GM12801 (cell line): ENCODE data around the gene MYOM1.

Experiments used
- TF ChIP-seq, protein P1 (sequence below): IDR thresholded peaks from one replicate; pipeline ENCODE4 v1.5.1; 2011; ENCODE audit warnings: control low read depth; ENCODE audit not compliant: insufficient read length; ENCODE audit errors: extremely low read depth

Gene MYOM1

GRCh38 chr18:3040173-3040572 lies 179.6 kb downstream of the MYOM1 start:
- TF ChIP-seq, protein P1, sequence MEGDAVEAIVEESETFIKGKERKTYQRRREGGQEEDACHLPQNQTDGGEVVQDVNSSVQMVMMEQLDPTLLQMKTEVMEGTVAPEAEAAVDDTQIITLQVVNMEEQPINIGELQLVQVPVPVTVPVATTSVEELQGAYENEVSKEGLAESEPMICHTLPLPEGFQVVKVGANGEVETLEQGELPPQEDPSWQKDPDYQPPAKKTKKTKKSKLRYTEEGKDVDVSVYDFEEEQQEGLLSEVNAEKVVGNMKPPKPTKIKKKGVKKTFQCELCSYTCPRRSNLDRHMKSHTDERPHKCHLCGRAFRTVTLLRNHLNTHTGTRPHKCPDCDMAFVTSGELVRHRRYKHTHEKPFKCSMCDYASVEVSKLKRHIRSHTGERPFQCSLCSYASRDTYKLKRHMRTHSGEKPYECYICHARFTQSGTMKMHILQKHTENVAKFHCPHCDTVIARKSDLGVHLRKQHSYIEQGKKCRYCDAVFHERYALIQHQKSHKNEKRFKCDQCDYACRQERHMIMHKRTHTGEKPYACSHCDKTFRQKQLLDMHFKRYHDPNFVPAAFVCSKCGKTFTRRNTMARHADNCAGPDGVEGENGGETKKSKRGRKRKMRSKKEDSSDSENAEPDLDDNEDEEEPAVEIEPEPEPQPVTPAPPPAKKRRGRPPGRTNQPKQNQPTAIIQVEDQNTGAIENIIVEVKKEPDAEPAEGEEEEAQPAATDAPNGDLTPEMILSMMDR, result no peak

DNA sequence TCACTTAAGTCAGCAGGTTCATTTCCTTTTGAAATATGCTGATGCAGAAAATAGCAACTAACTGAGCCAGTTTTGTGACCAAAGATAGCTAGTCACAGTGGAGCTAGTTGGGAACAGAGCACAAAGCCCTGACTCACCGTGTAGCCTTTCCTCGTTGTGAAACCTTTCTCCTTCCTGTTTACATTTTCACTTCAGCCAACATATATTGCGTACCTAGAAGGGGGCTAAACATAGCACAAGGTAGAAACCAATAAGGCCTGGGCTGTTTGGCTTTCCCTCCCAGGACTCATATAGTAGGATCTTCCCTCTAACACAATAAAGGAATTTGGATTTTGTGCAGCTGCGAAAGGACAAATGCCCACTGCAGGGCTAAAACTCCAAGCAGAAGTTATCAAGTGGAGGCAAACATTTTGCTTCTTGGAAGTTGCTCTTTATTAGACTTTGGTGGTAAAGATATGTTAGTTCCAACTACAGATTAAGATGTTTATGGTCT lies 182.3 kb downstream of the MYOM1 start:
- TF ChIP-seq, protein P1, result no peak

DNA sequence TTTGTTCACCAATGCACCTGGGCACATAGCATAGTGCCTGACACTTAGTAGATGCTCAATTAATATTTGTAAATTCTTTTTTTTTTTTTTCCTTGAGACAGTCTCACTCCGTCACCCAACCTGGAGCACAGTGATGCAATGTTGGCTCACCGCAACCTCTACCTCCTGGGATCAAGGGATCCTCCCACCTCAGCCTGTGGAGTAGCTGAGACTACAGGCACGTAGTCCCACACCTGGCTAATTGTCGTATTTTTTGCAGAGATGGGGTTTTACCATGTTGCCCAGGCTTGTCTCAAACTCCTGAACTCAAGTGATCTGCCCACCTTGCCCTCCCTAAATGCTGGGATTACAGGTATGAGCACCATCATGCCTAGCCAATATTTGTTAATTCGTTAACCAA lies 183.7 kb downstream of the MYOM1 start:
- TF ChIP-seq, protein P1, result no peak

DNA sequence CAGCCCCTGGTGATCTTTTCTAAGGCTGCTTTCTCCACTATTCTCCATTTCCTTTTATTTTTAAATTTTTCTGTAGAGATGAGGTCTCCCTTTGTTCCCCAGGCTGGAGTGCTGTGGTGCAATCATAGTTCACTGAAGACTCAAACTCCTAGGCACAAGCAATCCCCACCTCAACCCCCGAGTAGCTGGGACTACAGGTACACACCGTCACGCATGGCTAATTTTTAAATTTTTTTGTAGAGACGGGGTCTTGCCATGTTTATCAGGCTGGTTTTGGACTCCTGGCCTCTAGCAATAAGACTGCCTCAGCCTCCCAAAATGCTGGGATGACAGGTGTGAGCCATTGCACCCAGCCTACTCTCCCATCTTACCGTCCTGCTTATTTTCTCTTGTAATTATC lies 184.1 kb downstream of the MYOM1 start:
- TF ChIP-seq, protein P1, result no peak

DNA sequence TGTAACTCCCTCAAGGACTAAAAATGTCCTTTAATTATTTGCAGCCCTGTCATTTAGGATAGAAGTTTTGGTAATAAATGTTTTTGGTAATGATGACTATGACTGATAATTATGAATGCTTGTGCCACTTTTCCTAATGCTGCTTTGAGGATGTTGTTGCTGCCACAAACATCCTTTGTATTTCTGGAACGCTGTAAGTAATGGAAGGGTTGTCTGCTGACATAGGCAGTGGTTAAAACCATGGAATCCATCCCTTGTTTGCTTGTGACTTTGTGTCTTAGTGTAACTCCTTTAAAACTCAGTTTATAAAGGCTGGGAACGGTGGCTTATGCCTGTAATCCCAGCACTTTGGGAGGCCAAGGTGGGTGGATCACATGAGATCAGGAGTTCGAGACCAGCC lies 187.0 kb downstream of the MYOM1 start:
- TF ChIP-seq, protein P1, result no peak

DNA sequence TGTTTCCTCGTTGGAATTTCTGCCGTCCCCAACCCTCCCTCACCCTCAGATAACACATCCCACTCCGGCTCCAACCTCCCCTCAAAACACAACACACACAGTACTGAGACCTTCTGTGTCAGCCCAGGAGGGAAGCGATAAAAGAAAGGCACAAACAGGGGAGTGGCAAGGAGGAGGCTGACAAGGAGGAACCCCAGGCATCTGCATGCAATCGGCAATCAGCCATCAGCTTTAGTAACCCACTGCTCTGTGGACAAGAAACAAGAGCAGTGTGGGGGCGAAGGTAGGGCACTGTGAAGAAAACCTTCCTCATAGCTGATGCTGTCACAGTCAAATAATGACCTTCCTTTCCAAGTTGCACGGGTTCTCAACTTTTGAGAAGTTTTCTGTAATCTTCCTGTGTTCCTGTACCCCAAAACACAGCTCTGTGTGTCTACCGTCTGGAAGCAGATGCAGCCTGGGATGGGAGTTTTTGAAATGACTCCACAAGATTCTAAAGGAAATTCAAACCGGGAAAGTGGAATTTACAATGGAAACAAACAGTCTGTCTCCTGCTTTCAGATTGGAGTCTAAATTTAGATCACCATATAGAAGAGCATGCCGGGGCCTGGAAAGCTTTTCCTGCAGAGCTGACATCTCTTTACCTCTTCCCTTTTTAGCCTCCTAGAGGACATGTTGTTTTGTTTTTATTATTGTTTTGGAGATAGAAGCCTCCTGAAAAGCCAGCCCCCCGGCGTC lies 190.4 kb downstream of the MYOM1 start:
- TF ChIP-seq, protein P1, result no peak

DNA sequence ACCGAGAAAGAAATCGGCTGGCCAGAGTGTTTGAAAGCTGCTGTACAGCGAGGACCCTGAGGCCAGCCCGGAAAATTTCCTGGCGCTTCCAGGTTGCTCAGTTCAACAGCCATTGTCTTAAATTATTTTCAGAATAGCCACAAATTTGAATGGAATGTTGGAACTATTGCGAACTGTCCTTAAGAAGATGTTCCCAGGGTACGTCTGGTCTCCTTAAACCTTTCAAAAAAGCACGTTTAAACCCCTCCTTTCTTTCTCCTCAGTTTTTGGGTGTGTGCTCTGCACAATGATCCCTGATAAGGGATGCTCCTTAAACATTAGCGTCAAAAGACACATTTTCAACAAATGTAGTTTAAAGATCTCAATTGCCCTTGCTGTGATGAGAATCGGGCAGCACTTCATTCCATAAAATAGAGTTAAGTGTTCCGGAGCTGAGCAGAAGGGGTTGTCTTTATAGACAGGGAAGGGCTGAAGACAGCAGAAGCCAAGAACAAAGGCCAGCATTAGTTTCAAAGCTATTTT lies 192.3 kb downstream of the MYOM1 start:
- TF ChIP-seq, protein P1, result no peak
